K562 (cell line): Measurements from ENCODE around the gene USP35. TPM values are rescaled to one million over a fixed set of nuclear protein-coding genes. Genes with fewer than 3 reads are reported as not detected.

ENCODE experiments used
- CBX3 ChIP-seq, 2 experiments: IDR thresholded peaks; 1 replicate in 1 of 2; 2 replicates in 1 of 2; pipeline ENCODE4 v1.6.1; 2012; ENCODE audit warnings: inconsistent platforms in 2 of 2, low read length in 2 of 2, borderline replicate concordance in 1 of 2, control low read depth in 1 of 2
- E2F4 ChIP-seq: sonication (generic); formaldehyde crosslinking; IDR thresholded peaks from 2 replicates; pipeline ENCODE4 v1.8.0; 2022; ENCODE audit warnings: mild to moderate bottlenecking, low read depth, missing genetic modification reagents
- EZH2 ChIP-seq: IDR thresholded peaks from 2 replicates; pipeline ENCODE4 v1.6.1; 2012; ENCODE audit warnings: low read depth, mild to moderate bottlenecking, inconsistent platforms, low read length, borderline replicate concordance
- FOXM1 ChIP-seq, 2 experiments: fragments of 450-650 bp in 1 of 2; sonication (generic) in 1 of 2; formaldehyde crosslinking in 1 of 2; IDR thresholded peaks; 2 replicates each; pipeline versions ENCODE4 v1.6.1 to v1.9.0; 2017 to 2022; ENCODE audit warnings: low read depth in 2 of 2, mild to moderate bottlenecking in 2 of 2, missing genetic modification reagents in 1 of 2, moderate library complexity in 1 of 2
- HNRNPLL ChIP-seq: fragments of 200-400 bp; formaldehyde crosslinking; IDR thresholded peaks from 2 replicates; pipeline ENCODE4 v1.6.1; 2017; ENCODE audit warnings: low read length, low read depth, mild to moderate bottlenecking; ENCODE audit not compliant: poor library complexity, severe bottlenecking
- KDM4B ChIP-seq, 2 experiments: fragments of 450-650 bp in 1 of 2; sonication (generic) in 1 of 2; IDR thresholded peaks; 2 replicates each; pipeline ENCODE4 v1.6.1; 2016 to 2017; ENCODE audit warnings: borderline replicate concordance in 2 of 2, antibody characterized with exemption in 1 of 2, low read depth in 1 of 2, mild to moderate bottlenecking in 1 of 2
- MAFK ChIP-seq: IDR thresholded peaks from 2 replicates; pipeline ENCODE4 v1.6.1; 2011; ENCODE audit warnings: low read length, improper control_type of control experiment
- NFATC3 ChIP-seq: fragments of 450-650 bp; IDR thresholded peaks from 2 replicates; pipeline ENCODE4 v1.6.1; 2017; ENCODE audit warnings: mild to moderate bottlenecking
- NFIX ChIP-seq: fragments of 250-450 bp; sonication (Bioruptor Pico); IDR thresholded peaks from 2 replicates; pipeline ENCODE4 v1.4.0; 2020; ENCODE audit warnings: low read depth, mild to moderate bottlenecking, moderate library complexity
- PHF8 ChIP-seq: fragments of 200-600 bp; sonication (generic); IDR thresholded peaks from 2 replicates; pipeline ENCODE4 v1.6.1; 2012; ENCODE audit warnings: mixed run types, mild to moderate bottlenecking, inconsistent platforms, low read length, moderate library complexity, borderline replicate concordance
- POLR3A ChIP-seq: IDR thresholded peaks from 2 replicates; pipeline ENCODE4 v1.6.1; 2011; ENCODE audit warnings: borderline replicate concordance, mild to moderate bottlenecking, moderate library complexity; ENCODE audit not compliant: insufficient read length, insufficient read depth; ENCODE audit errors: extremely low read depth
- STAT5A ChIP-seq: IDR thresholded peaks from 2 replicates; pipeline ENCODE4 v1.6.1; 2012; ENCODE audit warnings: low read length, inconsistent platforms, borderline replicate concordance
- YY1 ChIP-seq, 3 experiments: IDR thresholded peaks; 2 replicates each; pipeline ENCODE4 v1.6.1; 2011; ENCODE audit warnings: low read length in 2 of 3, mild to moderate bottlenecking in 2 of 3, moderate library complexity in 2 of 3, borderline replicate concordance in 1 of 3, control low read depth in 1 of 3, low read depth in 1 of 3; ENCODE audit not compliant: insufficient read depth in 3 of 3, insufficient replicate concordance in 2 of 3, control insufficient read depth in 1 of 3, insufficient read length in 1 of 3; ENCODE audit errors: extremely low read depth in 1 of 3
- ZBTB11 ChIP-seq, 3 experiments: fragments of 200-800 bp in 1 of 3; fragments of 250-450 bp in 1 of 3; fragments of 450-650 bp in 1 of 3; sonication (Bioruptor Pico) in 1 of 3; sonication (Bioruptor generic) in 1 of 3; formaldehyde crosslinking in 1 of 3; IDR thresholded peaks; 2 replicates each; pipeline versions ENCODE4 v1.6.1 to v1.8.0; 2016 to 2022; ENCODE audit warnings: mild to moderate bottlenecking in 2 of 3, missing genetic modification characterization in 2 of 3, missing compliant biosample characterization in 1 of 3, moderate library complexity in 1 of 3
- ZKSCAN3 ChIP-seq: fragments of 250-450 bp; sonication (Bioruptor Pico); IDR thresholded peaks from 2 replicates; pipeline ENCODE4 v1.4.0; 2020
- ZNF224 ChIP-seq: sonication (generic); formaldehyde crosslinking; IDR thresholded peaks from 2 replicates; pipeline ENCODE4 v1.8.0; 2022; ENCODE audit warnings: mild to moderate bottlenecking, missing genetic modification reagents
- ZNF696 ChIP-seq: fragments of 250-450 bp; sonication (Bioruptor Pico); conservative IDR thresholded peaks from 2 replicates; pipeline ENCODE4 v1.4.0; 2020; ENCODE audit warnings: mild to moderate bottlenecking, moderate library complexity
- polyA plus RNA-seq, 8 experiments: library from polyadenylated mRNA; depleted of rRNA in 4 of 8; stranded (reverse) in 5 of 8; unstranded in 3 of 8; fragments of >200 nt; fragmentation: Nextera tagmentation in 2 of 8; fragmentation: Illumina TruSeq in 1 of 8; extraction: Ambion mirVana in 2 of 8; extraction: Trizol in 1 of 8; gene quantifications; 2 replicates each; pipeline versions ENCODE4 v1.2.1 to v1.2.3, GENCODE V29; 2011 to 2014; ENCODE audit warnings: inconsistent platforms in 1 of 8, missing spikeins in 1 of 8
- total RNA-seq, 7 experiments: library from RNA; depleted of rRNA in 6 of 7; stranded (reverse); fragments of >200 nt in 6 of 7; fragmentation: Illumina TruSeq in 2 of 7; extraction: Trizol in 2 of 7; gene quantifications; 2 replicates each; pipeline versions ENCODE4 v1.2.1 to v1.2.3, GENCODE V29; 2011 to 2021; ENCODE audit warnings: low replicate concordance in 1 of 7
- TF ChIP-seq, protein P1 (sequence below): fragments of 450-650 bp; IDR thresholded peaks from 2 replicates; pipeline ENCODE4 v1.6.1; 2018; ENCODE audit warnings: mild to moderate bottlenecking, low read depth; ENCODE audit not compliant: partially characterized antibody

The USP35 gene
- total and polyA plus RNA-seq, 9 of the 15 experiments (the other 6 are each of a cell fraction or from before 2014, with no cell fraction given): 0.01 to 4.8 (median 3.6) TPM

GRCh38 chr11:78188286-78189173 is at the start of gene USP35, which contains the start of gene KCTD21 (continued):
- TF ChIP-seq ZKSCAN3 (CRISPR knock-in tag) (no peak), YY1 (IDR thresholded peaks at IDR 0.05; ENCODE audit: borderline replicate concordance in 1 of 3, control insufficient read depth in 1 of 3, extremely low read depth in 1 of 3, insufficient read depth in 3 of 3, insufficient read length in 1 of 3, insufficient replicate concordance in 2 of 3, low read depth in 1 of 3, low read length in 2 of 3) (peak in 1 of 3 experiments; percentile 7), HNRNPLL (peak; percentile 59), NFATC3 (no peak), KDM4B (IDR thresholded peaks at IDR 0.05; ENCODE audit: borderline replicate concordance in 2 of 2, low read depth in 1 of 2) (peak in 1 of 2 experiments; percentile 89; a peak in 1 of 4 replicates), PHF8 (peak; percentile 68; the same call in 1 of the 2 replicates), EZH2 (no peak), FOXM1 (IDR thresholded peaks at IDR 0.05; ENCODE audit: low read depth) (peak; percentile 77; the same call in 1 of the 2 replicates), FOXM1 (CRISPR knock-in tag; IDR thresholded peaks at IDR 0.05; ENCODE audit: low read depth) (no peak), NFIX (CRISPR knock-in tag) (no peak), ZNF224 (CRISPR knock-in tag) (no peak), POLR3A (no peak), ZNF696 (no peak), E2F4 (0 out of 2 replicates have a peak, but pooled peaks have one; percentile 16), STAT5A (no peak), CBX3 (IDR thresholded peaks at IDR 0.05; ENCODE audit: borderline replicate concordance in 1 of 2, low read length in 2 of 2) (peak in 1 of 2 experiments; percentile 53; a peak in 1 of 3 replicates), ZBTB11 (CRISPR knock-in tag; IDR thresholded peaks at IDR 0.05) (peak in 1 of 3 experiments; percentile 64; a peak in 2 of 6 replicates), MAFK (no peak)
- TF ChIP-seq, protein P1, sequence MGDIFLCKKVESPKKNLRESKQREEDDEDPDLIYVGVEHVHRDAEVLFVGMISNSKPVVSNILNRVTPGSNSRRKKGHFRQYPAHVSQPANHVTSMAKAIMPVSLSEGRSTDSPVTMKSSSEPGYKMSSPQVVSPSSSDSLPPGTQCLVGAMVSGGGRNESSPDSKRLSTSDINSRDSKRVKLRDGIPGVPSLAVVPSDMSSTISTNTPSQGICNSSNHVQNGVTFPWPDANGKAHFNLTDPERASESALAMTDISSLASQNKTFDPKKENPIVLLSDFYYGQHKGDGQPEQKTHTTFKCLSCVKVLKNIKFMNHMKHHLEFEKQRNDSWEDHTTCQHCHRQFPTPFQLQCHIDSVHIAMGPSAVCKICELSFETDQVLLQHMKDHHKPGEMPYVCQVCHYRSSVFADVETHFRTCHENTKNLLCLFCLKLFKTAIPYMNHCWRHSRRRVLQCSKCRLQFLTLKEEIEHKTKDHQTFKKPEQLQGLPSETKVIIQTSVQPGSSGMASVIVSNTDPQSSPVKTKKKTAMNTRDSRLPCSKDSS: no peak
